Stimulated activated CD8-positive, alpha-beta memory T cell treated with anti-CD3 and anti-CD28 coated beads, Interleukin-7, amount 100 ng/mL, for 1 hour (primary cell): ENCODE data around the gene LOXHD1.

Source experiments
- DNase-seq, 2 donors: peaks; one replicate each; pipeline ENCODE4 v3.0.0-alpha.2; 2020; ENCODE audit warnings: low read depth in 2 of 2

Gene LOXHD1

GRCh38 chr18:46577546-46577945 lies 79.5 kb downstream of the LOXHD1 start:
- no peak for DNase-seq

GRCh38 chr18:46575851-46576250 lies 81.2 kb downstream of the LOXHD1 start:
- DNase-seq = no peak

- no peak for DNase-seq
Observed at GRCh38 chr18:46574743-46575115, 82.3 kb downstream of the LOXHD1 start.

GRCh38 chr18:46574000-46574742 lies 82.8 kb downstream of the LOXHD1 start:
- no peak for DNase-seq

DNA sequence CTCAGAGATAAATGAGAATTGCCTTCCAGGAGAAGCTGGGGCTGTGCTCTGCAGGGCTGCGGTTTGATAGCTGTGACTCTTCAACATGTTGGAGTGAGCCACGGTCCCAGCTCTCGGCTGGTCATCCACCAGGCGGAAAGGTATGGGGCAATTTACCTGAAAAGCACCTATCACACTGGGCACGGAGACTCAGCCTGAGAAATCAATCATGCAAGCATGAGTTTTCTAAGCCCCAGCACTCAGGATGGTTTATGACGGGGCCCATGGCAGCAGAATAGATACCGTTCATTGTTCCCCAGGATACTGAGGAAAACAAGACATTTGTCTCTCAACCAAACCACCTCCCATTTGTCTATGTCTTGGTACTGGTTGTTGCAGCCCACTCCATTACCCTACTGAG lies 83.9 kb downstream of the LOXHD1 start:
- DNase-seq = no peak

DNA sequence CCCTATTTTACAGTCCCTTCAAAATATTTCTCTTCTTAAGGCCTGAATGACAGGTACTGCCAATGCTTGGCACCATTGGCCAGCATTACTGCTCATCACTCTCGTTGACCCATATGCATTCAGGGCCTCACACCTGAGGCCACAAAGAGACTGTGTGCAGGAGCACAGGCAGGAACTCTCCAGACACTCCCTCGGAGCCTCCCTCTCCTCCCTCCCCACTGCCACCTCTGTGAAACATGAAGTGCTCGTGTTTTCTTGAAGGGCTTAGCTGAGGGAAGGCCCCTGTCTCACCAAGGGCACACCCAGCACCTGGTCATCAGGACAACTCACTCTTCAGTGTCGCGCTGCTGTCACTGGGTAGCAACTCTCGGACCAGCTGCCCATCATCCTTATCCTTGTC lies 85.3 kb downstream of the LOXHD1 start:
- no peak for DNase-seq

DNA sequence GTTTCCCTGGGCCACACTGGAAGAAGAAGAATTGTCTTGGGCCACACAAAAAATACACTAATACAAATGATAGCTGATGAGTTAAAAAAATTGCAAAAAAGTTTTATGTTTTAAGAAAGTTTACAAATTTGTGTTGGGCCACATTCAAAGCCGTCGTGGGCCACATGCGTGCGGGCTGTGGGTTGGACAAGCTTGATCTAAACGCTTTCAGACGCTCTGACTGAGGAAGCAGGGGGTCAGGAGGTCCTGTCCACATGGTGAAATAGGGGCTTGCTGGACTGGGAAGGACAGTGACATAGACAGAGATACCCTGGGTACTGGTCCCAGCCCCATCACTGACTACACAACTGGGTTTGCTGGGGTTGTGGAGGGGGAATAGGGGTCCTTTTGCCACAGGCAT lies 86.4 kb downstream of the LOXHD1 start:
- no peak for DNase-seq

DNA sequence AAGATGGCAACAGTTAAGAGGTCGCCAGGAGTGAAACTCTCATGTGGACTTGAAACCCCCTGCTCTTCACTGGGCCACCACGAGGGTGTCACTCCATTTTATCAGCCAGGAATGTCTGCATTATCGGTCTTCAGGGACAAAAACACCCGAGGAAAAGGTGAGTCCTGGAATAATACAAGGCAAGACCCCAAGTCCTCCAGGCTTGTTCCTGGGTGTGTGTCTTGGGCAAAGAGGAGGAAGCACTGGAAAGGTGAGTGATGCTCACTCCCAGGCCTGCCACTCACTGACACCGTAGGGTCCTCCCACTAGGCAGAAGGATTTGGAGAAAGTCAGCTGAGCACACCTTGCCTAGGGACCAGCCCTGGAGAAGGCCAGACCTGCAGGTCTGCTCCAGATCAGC lies 86.9 kb downstream of the LOXHD1 start:
- DNase-seq = no peak

GRCh38 chr18:46569211-46569610 lies 87.8 kb downstream of the LOXHD1 start:
- DNase-seq = no peak

DNA sequence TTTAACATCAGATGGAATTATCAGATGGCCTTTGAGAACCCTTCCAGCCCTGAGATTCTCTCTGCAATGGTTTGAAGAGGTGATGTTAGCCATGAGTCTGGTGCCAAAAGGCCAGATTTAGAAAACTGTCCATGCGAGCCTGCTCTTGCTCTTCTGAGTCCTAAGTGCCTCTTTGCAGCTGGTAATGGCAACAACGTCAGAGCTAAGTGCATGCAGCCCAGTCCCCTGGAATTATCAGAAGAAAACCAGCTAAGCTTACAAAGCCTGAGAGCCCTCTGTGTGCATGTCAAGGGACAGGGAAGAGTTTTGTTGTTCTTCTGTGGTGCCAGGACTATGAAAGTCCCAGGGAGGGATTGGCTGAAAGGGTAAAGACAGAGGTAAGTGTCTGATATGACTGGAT lies 89.8 kb downstream of the LOXHD1 start:
- no peak for DNase-seq

- no peak for DNase-seq
Observed at GRCh38 chr18:46566111-46566510, 90.9 kb downstream of the LOXHD1 start.

DNA sequence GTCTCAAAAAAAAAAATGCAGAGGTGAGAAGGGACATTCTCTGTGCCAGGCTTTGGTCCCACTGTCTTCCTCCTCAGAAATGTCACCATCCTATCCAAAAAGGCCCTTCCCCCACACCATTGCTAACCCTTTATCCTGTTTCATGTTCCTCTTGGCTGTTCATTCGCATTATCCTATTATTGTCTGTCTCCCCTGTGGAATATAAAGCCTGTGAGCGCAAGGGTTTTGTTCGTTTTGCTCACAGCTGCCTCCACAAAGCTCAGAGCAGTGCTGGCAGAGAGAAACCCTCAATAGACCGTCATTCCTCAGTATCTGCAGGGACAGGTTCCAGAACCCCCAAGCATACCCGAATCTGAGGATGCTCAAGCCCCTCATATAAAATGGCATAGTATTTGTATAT lies 91.8 kb downstream of the LOXHD1 start:
- DNase-seq = no peak

- DNase-seq = no peak
Observed at GRCh38 chr18:46563317-46563716, 93.7 kb downstream of the LOXHD1 start.

DNA sequence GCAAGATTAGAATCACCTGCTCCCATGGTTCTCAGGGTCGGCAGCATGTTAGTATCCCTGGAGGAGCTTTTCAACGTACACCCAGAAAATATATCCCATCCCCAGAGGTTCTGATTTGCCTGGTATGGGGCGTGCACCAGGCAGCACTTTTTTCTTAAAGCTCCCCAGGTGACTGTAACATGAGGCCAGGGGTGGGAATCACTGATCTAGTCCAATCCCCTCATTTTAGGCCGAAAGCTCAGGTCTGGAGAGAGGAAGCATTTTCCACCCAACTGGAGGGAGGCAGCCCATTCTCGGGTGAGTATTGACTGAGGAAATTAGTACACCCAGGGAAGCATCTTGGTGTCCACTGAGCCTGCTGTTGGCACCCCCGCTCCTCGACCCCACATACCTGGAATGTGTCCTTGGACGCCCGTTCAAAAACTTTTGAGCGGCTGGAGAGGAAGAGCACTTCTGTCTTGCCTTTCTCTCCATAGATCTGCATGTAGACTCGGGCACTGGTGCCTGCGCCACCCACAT lies 94.3 kb downstream of the LOXHD1 start:
- DNase-seq = no peak

DNA sequence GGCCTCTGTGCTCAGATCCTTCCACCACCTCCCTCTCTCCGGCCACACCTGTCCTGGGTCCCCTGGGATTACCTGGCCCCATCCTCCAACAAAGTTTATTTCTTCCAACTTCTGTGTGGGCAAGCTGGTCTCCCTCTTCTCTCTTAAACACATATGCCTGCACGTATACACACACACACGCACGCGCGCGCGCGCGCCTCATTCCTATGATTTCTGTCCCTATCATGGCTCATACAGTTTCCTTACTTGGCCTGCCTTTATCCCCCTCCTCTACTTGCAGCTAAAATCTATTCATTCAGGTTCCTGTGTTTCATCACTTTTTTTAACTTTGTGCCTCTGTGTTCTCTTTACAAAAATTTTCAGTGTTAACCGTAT lies 96.4 kb downstream of the LOXHD1 start:
- DNase-seq = no peak

DNA sequence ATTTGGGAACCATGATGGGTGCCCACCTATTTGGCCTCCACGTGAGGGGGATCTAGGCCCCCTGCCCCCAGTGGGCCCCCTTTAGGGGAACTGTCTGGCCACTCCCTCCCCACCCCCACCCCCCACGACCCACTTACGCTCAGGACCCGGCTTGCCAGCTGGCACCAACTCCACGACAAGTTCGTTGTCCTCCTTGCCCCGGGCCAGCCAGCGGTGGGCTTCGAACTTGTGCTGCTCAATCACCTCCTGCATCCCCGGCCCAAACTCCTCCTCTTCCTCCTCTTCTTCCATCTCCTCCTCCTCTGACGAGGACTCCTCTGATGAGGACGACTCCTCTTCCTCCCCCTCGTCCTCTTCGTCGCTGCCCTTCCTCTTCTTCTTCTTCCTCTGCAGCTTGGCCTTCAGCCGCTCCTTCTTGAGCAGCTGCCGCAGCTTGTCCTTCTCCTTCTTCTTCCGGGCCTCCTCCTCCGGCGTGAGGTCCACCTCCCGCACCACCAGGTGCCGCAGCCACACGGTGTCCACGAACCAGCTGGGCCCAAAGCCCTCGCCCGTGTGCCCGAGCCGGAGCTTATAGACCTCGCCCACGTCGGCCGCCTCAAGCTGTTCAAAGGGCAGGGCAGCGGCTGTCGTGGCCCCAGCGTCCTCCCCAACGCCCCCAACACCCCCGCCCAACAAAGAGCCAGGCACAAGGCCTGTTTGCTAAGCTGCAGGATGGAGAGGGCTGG lies 96.9 kb downstream of the LOXHD1 start:
- DNase-seq = no peak

- no peak for DNase-seq
Observed at GRCh38 chr18:46559296-46559695, 97.7 kb downstream of the LOXHD1 start.

DNA sequence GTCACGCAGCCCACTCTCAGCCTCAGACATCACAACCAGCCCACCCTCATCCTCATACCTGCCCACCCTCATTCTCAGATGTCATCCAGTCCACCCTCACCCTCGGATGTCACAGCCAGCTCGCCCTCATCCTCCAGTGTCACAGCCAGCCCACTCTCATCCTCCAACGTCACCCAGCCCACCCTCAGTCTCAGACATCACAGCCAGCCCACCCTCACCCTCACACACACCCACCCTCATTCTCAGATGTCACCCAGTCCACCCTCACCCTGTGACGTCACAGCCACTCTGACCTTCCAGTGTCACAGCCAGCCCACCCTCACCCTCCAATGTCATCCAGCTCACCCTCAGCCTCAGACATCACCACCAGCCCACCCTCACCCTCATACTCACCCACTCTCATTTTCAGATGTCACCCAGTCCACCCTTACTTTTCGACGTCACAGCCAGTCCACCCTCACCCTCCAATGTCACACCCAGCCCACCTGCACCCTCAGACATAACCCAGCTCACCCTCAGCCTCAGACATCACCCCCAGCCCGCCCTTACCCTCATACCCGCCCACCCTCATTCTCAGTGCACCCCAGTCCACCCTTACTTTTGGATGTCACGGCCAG lies 100.3 kb downstream of the LOXHD1 start:
- no peak for DNase-seq

DNA sequence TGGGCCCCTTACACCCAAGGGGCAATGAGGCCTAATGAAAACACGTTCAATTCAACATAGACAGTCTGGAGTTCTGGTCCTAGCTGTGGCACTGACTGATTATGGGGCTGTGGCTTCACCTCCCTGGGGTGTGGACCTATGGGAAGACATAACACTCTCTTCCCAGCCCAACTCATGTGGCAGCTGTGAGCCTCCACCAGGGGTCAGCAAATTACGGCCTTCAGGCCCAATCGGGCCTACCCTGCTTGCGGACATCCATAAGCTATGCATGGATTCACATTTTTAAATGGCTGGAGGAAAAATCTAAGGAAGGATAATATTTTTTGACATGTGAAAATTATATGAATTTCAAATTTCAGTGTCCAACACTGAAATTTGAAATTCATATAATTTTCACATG lies 101.3 kb downstream of the LOXHD1 start:
- DNase-seq = no peak

DNA sequence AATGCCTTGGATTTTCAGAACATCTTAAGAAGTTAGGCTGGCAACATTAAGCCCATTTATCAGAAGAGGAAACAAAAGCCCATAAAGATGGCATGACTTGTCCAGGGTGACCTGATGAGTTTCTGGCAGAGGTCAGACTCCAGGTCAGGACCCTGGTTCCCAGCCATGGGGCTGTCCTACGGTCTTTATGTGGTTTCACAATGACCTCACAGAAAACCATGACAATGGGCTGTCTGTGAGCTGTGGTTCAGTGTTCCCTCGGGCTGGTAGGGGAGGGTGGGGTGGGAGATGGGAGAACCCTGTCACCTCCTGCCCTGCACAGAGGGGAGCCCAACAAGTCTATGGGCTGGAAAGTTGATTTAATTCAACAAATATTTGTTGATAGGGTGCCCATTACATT lies 101.8 kb downstream of the LOXHD1 start:
- DNase-seq = no peak

GRCh38 chr18:46554406-46555080 lies 102.5 kb downstream of the LOXHD1 start:
- DNase-seq = no peak

- DNase-seq = no peak
Observed at GRCh38 chr18:46550609-46551008, 106.4 kb downstream of the LOXHD1 start.
